NCI-H1105 treated with DMSO at 0.1 percent for 48 hours (cell line): Measurements from ENCODE around the gene ZSWIM5.
"Not testable (repeated sequence)": the region's sequence is repeated elsewhere in the genome, so short reads cannot be mapped to it uniquely, and the experiment has no call there.

Source experiments
- DNase-seq: peaks from one replicate; lab custom pipeline; 2025; lab: John Stamatoyannopoulos, UW

The ZSWIM5 gene

GRCh38 chr1:45002650-45003645 is 203.5 kb downstream of the ZSWIM5 start:
- no peak for DNase-seq

GRCh38 chr1:45001576-45001975 is 204.8 kb downstream of the ZSWIM5 start:
- DNase-seq, result not testable (repeated sequence)

GRCh38 chr1:45001011-45001481 is 205.4 kb downstream of the ZSWIM5 start:
- no peak for DNase-seq

- no peak for DNase-seq
These were observed 207.2 kb downstream of the ZSWIM5 start for GRCh38 chr1:44999232-44999631.

- no peak for DNase-seq
These were observed 210.8 kb downstream of the ZSWIM5 start for GRCh38 chr1:44995467-44996238.

- no peak for DNase-seq
These were observed 212.0 kb downstream of the ZSWIM5 start for GRCh38 chr1:44994309-44994898.

GRCh38 chr1:44988531-44989156 is 217.8 kb downstream of the ZSWIM5 start:
- peak; percentile 8 for DNase-seq

GRCh38 chr1:44985747-44986359 is 220.6 kb downstream of the ZSWIM5 start:
- no peak for DNase-seq

GRCh38 chr1:44977372-44977771 is 229.0 kb downstream of the ZSWIM5 start:
- DNase-seq, result not testable (repeated sequence)

- no peak for DNase-seq
These were observed 230.2 kb downstream of the ZSWIM5 start for GRCh38 chr1:44976252-44976651.

GRCh38 chr1:44973645-44974044 is 232.8 kb downstream of the ZSWIM5 start:
- no peak for DNase-seq

- DNase-seq, result no peak
These were observed 236.1 kb downstream of the ZSWIM5 start for GRCh38 chr1:44970317-44970716.
